ENCODE results near the gene ABCB7.
"Not testable (repeated sequence)": the region's sequence is repeated elsewhere in the genome, so short reads cannot be mapped to it uniquely, and the experiment has no call there.

The ABCB7 gene

GRCh38 chrX:75155827-75156525, at the start of gene ABCB7:
ABCB7 (minus strand) TSS chrX:75156283; CDS start chrX:75156272, 11 bp downstream.
- peak in 1 of 2 donors; percentile 33 for DNase-seq (ENCODE audit: extremely low read depth in 1 of 2, low read depth in 1 of 2)

DNA sequence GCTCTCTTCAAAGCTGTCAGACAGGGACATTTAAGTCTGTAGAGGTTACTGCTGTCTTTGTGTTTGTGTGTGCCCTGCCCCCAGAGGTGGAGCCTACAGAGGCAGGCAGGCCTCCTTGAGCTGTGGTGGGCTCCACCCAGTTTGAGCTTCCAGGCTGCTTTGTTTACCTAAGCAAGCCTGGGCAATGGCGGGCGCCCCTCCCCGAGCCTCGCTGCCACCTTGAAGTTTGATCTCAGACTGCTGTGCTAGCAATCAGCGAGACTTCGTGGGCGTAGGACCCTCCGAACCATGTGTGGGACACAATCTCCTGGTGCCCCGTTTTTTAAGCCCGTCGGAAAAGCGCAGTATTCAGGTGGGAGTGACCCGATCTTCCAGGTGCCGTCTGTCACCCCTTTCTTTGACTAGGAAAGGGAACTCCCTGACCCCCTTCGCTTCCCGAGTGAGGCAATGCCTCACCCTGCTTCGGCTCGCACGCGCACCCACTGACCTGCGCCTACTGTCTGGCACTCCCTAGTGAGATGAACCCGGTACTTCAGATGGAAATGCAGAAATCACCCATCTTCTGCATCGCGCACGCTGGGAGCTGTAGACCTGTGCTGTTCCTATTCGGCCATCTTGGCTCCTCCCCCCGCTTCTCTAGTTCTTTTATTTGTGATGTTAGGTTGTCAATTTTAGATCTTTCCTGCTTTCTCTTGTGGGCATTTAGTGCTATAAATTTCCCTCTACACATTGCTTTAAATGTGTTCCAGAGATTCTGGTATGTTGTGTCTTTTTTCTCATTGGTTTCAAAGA, 32.5 kb upstream of the ABCB7 start:
- DNase-seq (ENCODE audit: extremely low read depth in 1 of 2, low read depth in 1 of 2), result not testable (repeated sequence)

- no peak for DNase-seq (ENCODE audit: extremely low read depth in 1 of 2, low read depth in 1 of 2)
Observed at GRCh38 chrX:75181721-75182120, 25.6 kb upstream of the ABCB7 start.

GRCh38 chrX:75179536-75180293, 23.6 kb upstream of the ABCB7 start:
- not testable (repeated sequence) for DNase-seq (ENCODE audit: extremely low read depth in 1 of 2, low read depth in 1 of 2)

DNA sequence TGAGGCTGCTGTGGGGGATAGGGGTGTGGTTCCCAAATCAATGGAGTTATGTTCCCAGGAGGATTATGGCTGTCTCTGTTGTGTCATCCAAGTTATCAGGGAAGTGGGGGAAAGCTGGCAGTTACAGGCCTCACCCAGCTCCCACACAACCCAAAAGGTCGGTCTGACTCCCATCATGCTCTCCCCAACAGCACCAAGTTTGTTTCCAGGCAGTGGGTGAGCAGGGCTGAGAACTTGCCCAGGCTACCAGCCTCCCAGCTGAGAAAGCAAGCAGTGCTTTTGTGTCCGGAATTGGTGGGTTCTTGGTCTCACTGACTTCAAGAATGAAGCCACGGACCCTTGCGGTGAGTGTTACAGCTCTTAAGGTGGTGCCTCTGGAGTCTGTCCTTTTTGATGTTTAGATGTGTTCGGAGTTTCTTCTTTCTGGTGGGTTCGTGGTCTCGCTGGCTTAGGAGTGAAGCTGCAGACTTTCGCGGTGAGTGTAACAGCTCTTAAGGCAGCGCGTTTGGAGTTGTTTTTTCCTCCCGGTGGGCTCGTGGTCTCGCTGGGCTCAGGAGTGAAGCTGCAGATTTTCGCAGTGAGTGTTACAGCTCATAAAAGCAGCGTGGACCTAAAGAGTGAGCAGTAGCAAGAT, 16.3 kb upstream of the ABCB7 start:
- not testable (repeated sequence) for DNase-seq (ENCODE audit: extremely low read depth in 1 of 2, low read depth in 1 of 2)

GRCh38 chrX:75158054-75158453, 2.0 kb upstream of the ABCB7 start:
- DNase-seq (ENCODE audit: extremely low read depth in 1 of 2, low read depth in 1 of 2), result no peak

DNA sequence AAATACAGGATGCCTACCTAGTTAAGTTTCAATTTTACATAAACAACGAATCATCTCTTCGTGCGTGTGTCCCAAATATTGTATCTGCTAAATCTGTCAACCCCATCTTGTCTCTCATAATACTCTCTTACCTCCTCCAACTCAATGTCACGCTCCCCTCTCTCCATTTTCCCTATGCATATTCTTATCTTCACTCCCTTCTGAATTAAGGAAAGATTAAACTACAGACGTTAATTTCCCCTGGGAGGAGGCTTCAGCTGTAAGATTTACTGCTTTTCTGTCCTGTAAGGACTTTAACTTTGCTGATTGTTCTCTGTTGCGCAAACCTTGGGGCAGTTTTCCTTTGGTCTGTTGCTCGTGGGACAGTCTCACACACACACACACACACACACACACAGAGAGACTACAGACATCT, 455 bp upstream of the ABCB7 start:
- DNase-seq (ENCODE audit: extremely low read depth in 1 of 2, low read depth in 1 of 2), result no peak

GRCh38 chrX:75155447-75155826, 646 bp downstream of the ABCB7 start:
- no peak for DNase-seq (ENCODE audit: extremely low read depth in 1 of 2, low read depth in 1 of 2)

- no peak for DNase-seq (ENCODE audit: extremely low read depth in 1 of 2, low read depth in 1 of 2)
Observed at GRCh38 chrX:75154871-75155270, 1.2 kb downstream of the ABCB7 start.

GRCh38 chrX:75151827-75152592, 4.1 kb downstream of the ABCB7 start:
- DNase-seq (ENCODE audit: extremely low read depth in 1 of 2, low read depth in 1 of 2), result no peak

DNA sequence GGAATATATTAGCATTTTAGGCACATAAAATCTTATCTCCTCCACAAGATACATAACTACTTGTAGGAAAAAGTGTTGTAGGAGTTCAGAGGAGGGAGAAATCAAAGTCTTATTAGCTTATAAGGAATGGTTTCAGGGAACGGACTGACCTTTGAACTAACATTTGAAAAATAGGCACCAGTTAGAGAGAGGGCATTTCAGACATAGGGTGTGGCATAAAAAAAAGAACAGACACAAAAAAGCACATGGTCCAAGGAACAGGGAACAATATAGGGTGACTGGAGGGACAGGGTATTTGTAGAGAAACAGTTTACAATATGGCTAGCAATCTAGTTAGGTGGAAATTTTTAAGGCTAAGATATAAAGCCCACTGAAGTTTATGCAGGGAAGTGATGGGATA, 6.4 kb downstream of the ABCB7 start:
- no peak for DNase-seq (ENCODE audit: extremely low read depth in 1 of 2, low read depth in 1 of 2)

- DNase-seq (ENCODE audit: extremely low read depth in 1 of 2, low read depth in 1 of 2), result no peak
Observed at GRCh38 chrX:75132672-75133071, 23.4 kb downstream of the ABCB7 start.

- no peak for DNase-seq (ENCODE audit: extremely low read depth in 1 of 2, low read depth in 1 of 2)
Observed at GRCh38 chrX:75131973-75132627, 24.0 kb downstream of the ABCB7 start.

DNA sequence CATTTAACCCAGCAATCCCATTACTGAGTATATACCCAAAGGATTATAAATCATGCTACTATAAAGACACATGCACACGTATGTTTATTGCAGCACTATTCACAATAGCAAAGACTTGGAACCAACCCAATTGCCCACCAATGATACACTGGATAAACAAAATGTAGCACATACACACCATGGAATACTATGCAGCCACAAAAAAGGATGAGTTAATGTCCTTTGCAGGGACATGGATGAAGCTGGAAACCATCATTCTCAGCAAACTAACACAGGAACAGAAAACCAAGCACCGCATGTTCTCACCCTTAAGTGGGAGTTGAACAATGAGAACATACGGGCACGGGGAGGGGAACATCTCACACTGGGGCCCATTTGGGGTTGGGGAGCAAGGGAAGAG, 27.0 kb downstream of the ABCB7 start:
- DNase-seq (ENCODE audit: extremely low read depth in 1 of 2, low read depth in 1 of 2), result not testable (repeated sequence)

GRCh38 chrX:75118296-75118695, 37.8 kb downstream of the ABCB7 start:
- DNase-seq (ENCODE audit: extremely low read depth in 1 of 2, low read depth in 1 of 2), result no peak

GRCh38 chrX:75115707-75116413, 40.2 kb downstream of the ABCB7 start:
- DNase-seq (ENCODE audit: extremely low read depth in 1 of 2, low read depth in 1 of 2), result no peak

GRCh38 chrX:75114638-75115037, 41.4 kb downstream of the ABCB7 start:
- no peak for DNase-seq (ENCODE audit: extremely low read depth in 1 of 2, low read depth in 1 of 2)

GRCh38 chrX:75113664-75114063, 42.4 kb downstream of the ABCB7 start:
- DNase-seq (ENCODE audit: extremely low read depth in 1 of 2, low read depth in 1 of 2), result no peak

DNA sequence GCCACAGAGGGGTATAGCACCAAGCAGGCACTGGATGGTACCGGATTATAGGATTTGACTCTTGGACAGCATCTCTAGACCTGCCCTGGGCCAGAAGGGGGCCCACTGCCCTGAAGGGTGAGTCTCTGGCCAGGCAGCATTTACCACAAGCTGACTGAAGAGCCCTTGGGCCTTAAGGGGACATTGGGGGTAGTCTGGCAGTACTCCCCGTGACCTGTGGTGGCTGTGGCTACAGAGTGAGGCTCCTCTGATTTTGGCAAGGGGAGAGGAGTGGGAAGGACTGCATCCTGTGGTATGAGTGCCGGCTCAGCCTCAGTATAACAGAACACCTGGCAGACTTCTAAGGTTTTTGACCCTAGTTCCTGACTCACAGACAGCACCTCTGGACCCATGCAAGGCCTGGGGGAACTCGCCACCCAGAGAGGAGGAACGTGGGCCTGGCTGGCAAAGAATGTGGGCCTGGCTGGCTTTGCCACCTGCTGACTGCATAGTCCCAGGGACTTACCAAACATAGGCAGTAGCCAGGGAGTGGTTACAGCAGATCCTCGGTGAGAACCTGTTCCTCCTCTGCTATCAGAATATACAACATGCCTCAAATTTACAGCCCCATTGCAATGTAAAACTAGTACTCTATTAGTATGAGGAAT, 48.1 kb downstream of the ABCB7 start:
- DNase-seq (ENCODE audit: extremely low read depth in 1 of 2, low read depth in 1 of 2), result no peak

All from activated CD8-positive, alpha-beta memory T cell treated with anti-CD3 and anti-CD28 coated beads for 1 hour (primary cell).